Measurements from ENCODE around the gene PLEKHM3.
"Not testable (repeated sequence)": the region's sequence is repeated elsewhere in the genome, so short reads cannot be mapped to it uniquely, and the experiment has no call there.

DNA sequence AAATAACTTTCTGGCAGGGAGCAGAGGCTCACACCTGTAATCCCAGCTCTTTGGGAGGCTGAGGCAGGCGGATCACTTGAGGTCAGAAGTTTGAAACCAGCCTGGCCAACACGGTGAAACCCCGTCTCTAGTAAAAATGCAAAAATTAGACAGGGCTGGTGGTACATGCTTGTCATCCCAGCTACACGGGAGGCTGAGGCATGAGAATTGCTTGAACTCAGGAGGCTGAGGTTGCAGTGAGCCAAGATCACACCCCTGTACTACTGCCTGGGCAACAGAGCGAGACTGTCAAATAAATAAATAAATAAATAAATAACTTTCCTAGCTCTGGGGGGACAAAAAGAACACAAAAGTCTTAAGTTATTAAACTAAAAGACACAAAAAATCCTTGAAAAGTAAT, 118.8 kb downstream of the PLEKHM3 start:
- TF ChIP-seq, protein P1, sequence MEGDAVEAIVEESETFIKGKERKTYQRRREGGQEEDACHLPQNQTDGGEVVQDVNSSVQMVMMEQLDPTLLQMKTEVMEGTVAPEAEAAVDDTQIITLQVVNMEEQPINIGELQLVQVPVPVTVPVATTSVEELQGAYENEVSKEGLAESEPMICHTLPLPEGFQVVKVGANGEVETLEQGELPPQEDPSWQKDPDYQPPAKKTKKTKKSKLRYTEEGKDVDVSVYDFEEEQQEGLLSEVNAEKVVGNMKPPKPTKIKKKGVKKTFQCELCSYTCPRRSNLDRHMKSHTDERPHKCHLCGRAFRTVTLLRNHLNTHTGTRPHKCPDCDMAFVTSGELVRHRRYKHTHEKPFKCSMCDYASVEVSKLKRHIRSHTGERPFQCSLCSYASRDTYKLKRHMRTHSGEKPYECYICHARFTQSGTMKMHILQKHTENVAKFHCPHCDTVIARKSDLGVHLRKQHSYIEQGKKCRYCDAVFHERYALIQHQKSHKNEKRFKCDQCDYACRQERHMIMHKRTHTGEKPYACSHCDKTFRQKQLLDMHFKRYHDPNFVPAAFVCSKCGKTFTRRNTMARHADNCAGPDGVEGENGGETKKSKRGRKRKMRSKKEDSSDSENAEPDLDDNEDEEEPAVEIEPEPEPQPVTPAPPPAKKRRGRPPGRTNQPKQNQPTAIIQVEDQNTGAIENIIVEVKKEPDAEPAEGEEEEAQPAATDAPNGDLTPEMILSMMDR (IDR thresholded peaks at IDR 0.05; ENCODE audit: extremely low read depth in 1 of 2, insufficient read depth in 1 of 2, low read depth in 1 of 2, low read length in 2 of 2) = not testable (repeated sequence)
- TF ChIP-seq MYC (IDR thresholded peaks at IDR 0.05; ENCODE audit: low read depth, low read length); POLR2A (IDR thresholded peaks at IDR 0.05; ENCODE audit: low read depth, low read length); JUN (IDR thresholded peaks at IDR 0.05; ENCODE audit: borderline replicate concordance, insufficient read depth, insufficient read length, low read depth); POLR2AphosphoS5 (IDR thresholded peaks at IDR 0.05; ENCODE audit: insufficient read depth, low read depth, low read length); EZH2 (IDR thresholded peaks at IDR 0.05; ENCODE audit: borderline replicate concordance, low read depth, low read length, severe bottlenecking); GATA2 (IDR thresholded peaks at IDR 0.05; ENCODE audit: insufficient read depth, insufficient read length, low read depth, low read length); FOS (IDR thresholded peaks at IDR 0.05; ENCODE audit: borderline replicate concordance, insufficient read depth, low read length): not testable (repeated sequence)
- TF ChIP-seq, protein P2, sequence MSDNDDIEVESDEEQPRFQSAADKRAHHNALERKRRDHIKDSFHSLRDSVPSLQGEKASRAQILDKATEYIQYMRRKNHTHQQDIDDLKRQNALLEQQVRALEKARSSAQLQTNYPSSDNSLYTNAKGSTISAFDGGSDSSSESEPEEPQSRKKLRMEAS (IDR thresholded peaks at IDR 0.05; ENCODE audit: insufficient read depth, insufficient read length) = not testable (repeated sequence)
